B cell (primary cell): ENCODE data around the gene C15orf40.

Experiments used
- CTCF ChIP-seq: fragments of 200-600 bp; IDR thresholded peaks from one replicate; pipeline ENCODE4 v1.8.0; 2022; ENCODE audit warnings: antibody characterized with exemption, mild to moderate bottlenecking
- EZH2 ChIP-seq: IDR thresholded peaks from 2 replicates; pipeline ENCODE4 v1.6.1; 2012; ENCODE audit warnings: borderline replicate concordance, low read depth, mild to moderate bottlenecking, moderate library complexity, low read length; ENCODE audit not compliant: insufficient read depth, poor library complexity, severe bottlenecking

GRCh38 chr15:82958638-82959037 lies 52.8 kb downstream of the C15orf40 start:
- TF ChIP-seq CTCF, result no peak
- no peak for TF ChIP-seq EZH2
